GM21367 (cell line): Measurements from ENCODE around the gene TBPL1.
A peak's percentile ranks its signal among the peaks of the same experiment; 100 is the strongest.
"Not testable (repeated sequence)": the region's sequence is repeated elsewhere in the genome, so short reads cannot be mapped to it uniquely, and the experiment has no call there.

Experiments
- ATAC-seq: cut with Tn5 transposase; IDR thresholded peaks from one replicate; pipeline ENCODE4 v1.9.1; 2021; ENCODE audit not compliant: unreplicated experiment

Gene TBPL1

GRCh38 chr6:133953634-133954415, 801 bp downstream of the TBPL1 start:
- ATAC-seq, result no peak

GRCh38 chr6:133954657-133955576, 1.9 kb downstream of the TBPL1 start:
- no peak for ATAC-seq

- no peak for ATAC-seq
Observed at GRCh38 chr6:133955582-133956415, 2.8 kb downstream of the TBPL1 start.

DNA sequence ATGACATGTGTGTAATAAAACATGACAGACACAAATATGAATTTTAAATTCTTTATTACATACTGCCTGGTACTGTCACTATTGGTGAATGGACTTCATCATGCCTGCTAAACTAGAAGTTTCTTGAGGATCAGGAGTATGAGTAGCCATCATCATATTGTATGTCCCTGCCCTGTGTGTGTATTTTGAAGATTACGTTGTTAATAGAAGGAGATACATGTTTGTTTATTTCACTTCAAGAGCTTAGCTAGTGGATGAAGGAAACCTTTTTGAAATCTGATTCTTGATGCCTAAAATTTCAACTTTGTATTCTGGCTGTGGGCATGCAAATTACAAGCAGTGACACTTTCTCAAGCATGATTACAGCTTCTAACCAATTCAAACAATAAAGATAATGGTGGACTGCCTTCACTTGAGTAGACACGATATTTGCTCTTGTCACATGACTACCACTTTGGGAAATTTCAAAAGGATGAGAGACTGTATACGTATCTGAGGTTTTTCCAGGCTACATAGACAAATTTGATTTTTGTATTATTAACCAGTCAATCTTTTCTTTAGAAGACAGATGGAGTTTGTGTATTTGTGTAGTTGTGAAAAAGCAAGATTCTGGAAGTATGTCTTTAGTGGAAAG, 3.5 kb downstream of the TBPL1 start:
- no peak for ATAC-seq

GRCh38 chr6:133957227-133957626, 4.2 kb downstream of the TBPL1 start:
- ATAC-seq, result no peak

GRCh38 chr6:133957780-133958242, 4.8 kb downstream of the TBPL1 start:
- no peak for ATAC-seq

DNA sequence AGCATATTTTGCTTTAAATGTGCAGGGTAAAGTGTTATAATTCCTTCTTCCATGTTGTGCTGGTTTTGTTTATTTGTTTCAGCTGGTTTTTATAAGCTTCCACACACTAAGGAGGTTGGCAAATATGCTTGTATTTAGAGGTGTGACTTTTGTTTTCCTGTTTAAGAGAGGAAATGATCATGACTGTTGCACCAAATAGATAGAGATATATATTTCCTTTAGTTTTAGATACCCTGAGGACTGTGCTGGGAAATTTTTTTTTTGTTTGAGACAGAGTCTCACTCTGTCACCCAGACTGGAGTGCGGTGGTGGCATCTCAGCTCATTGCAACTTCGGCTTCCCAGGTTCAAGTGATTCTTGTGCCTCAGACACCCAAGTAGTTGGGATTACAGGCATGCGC, 5.8 kb downstream of the TBPL1 start:
- ATAC-seq, result no peak

GRCh38 chr6:133959667-133960368, 6.8 kb downstream of the TBPL1 start:
- ATAC-seq, result no peak

GRCh38 chr6:133961831-133962230, 8.8 kb downstream of the TBPL1 start:
- ATAC-seq, result no peak

GRCh38 chr6:133964052-133964451, 11.0 kb downstream of the TBPL1 start:
- no peak for ATAC-seq

- ATAC-seq, result no peak
Observed at GRCh38 chr6:133964702-133965101, 11.7 kb downstream of the TBPL1 start.

DNA sequence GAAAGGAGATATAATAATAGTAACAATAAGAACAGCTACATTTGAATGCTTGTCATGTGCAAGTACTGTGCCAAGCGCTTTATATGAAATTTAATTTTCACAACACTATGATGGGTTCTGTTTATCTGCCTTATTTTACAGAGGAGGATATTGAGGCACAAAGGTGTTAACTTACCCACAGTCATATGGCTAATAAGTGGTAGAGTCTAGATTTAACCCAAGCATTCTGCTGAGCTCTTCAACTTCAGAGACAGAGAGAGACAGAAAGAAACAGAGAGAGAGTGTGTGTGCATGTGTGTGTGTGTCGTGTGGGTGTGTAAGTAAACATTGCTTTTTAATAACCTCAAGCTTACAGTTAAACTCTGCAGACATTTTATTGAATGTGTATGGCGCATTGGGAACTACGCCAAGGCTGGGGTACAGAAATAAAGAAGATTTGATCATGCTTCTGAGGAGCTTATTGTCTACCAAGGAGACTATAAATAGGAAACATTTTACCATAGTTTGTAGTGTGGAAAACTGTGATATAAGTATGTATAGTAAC, 12.9 kb downstream of the TBPL1 start:
- ATAC-seq, result no peak

DNA sequence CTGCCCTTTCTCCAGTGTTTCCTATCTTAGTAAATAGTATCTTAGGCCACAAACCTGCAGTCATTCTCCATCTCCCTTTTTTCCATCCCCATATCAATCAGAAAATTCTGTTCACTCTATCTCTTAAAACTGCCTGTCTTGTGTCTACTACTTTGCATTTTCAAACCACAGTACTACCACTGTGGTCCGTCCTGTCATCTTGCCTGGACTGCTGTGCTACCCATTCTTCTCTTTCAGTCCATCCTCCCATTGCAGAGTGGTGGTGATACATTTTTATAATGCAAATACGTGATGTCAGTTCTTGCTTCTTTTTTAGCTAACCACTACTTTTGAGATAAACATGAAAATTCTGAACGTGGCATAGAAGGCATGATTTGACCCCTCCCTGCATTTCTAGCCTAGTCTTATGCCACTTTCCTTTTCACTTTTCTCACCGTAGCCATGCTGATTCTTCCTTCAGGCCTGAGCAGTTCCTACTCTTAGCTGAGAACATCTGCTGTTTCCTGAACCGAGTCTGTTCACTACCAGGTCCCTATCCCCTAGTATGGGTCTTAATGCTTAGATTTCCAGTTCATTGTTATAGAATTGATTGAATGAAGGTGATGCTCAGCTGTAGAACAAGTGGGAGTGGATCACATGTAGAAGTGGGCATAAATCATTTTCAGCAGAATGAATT, 13.8 kb downstream of the TBPL1 start:
- ATAC-seq, result peak; percentile 88

DNA sequence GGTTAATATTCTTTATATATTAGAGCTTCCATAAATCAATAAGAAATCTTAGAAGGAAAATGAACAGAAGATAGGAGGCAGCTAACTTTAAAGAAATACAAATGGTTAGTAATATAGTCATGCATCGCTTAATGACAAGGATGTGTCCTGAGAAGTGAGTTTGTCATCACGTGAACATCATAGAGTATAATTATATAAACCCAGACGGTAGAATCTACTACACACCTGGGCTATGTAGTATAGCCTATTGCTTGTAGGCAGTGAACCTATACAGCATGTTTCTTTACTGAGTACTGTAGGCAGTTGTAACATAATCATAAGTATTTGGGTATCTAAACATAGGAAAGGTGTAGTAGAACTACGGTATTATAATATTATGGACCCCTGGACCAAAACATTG, 14.3 kb downstream of the TBPL1 start:
- ATAC-seq, result no peak

GRCh38 chr6:133967835-133968234, 14.8 kb downstream of the TBPL1 start:
- not testable (repeated sequence) for ATAC-seq

DNA sequence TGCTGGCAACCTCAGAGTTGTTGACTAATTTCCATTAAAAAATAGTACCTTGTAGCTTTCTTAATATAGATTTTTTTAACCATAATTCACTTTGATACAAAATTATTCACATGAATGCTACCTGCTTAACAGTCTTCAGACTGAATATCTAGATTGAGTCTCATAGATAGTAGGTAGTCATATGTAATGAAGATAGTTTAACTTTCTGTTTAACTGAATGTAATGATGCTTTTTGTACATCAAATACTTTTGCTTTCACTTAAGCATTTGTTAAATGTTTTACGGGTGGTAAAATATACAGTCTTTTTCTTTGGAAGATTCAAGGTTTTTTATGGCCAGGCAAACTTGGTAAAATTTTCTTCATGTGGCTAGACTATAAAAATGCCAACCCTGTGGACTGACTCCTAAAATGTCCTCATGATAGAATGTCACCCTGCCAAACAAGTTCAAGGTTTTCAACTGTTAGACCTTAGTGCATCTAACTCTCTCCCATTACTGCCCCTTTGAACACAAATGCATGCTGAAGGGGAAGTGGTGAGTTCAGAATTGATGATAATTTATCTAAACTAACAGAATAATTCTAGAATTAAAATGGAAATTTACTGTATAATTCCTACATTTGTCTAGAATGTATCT, 16.4 kb downstream of the TBPL1 start:
- ATAC-seq, result no peak

- ATAC-seq, result no peak
Observed at GRCh38 chr6:133969921-133970295, 16.9 kb downstream of the TBPL1 start.

GRCh38 chr6:133971861-133972260, 18.8 kb downstream of the TBPL1 start:
- ATAC-seq, result no peak

GRCh38 chr6:133972388-133972787, 19.4 kb downstream of the TBPL1 start:
- ATAC-seq, result no peak
